MCF 10A (cell line): ENCODE measurements around the gene PC. TPM values are rescaled to one million over a fixed set of nuclear protein-coding genes. Genes with fewer than 3 reads are reported as not detected.

Experiments used
- BruUV-seq: library from RNA; stranded (reverse); fragments of 400-500 nt; replicated peaks from 2 replicates; lab custom pipeline; 2021; lab: Mats Ljungman, UMichigan
- CTCF ChIA-PET: fragments of 300-600 bp; sonication (Branson Sonifier 250); formaldehyde crosslinking; extraction: SDS; loops from one replicate; lab custom pipeline; 2021; ENCODE audit warnings: antibody characterized with exemption, inconsistent platforms; lab: Yijun Ruan, JAX
- POLR2A ChIA-PET: fragments of 300-600, 350-650 bp; sonication (Branson Sonifier 250); formaldehyde crosslinking; extraction: SDS; loops from one replicate; lab custom pipeline; 2020; ENCODE audit warnings: antibody characterized with exemption, inconsistent platforms; lab: Yijun Ruan, JAX
- DNase-seq: peaks from one replicate; pipeline ENCODE4 v3.0.0-alpha.2; 2018; ENCODE audit not compliant: unreplicated experiment
- H3K27ac Mint-ChIP-seq: one replicate; pipeline ENCODE4 v1.8.0; 2022; ENCODE audit warnings: mild to moderate bottlenecking, low read depth, mixed read lengths; ENCODE audit not compliant: unreplicated experiment
- H3K27me3 Mint-ChIP-seq: one replicate; pipeline ENCODE4 v1.8.0; 2022; ENCODE audit warnings: mixed read lengths; ENCODE audit not compliant: insufficient read depth, unreplicated experiment
- H3K36me3 Mint-ChIP-seq: one replicate; pipeline ENCODE4 v1.8.0; 2022; ENCODE audit warnings: mild to moderate bottlenecking, moderate library complexity, mixed read lengths; ENCODE audit not compliant: insufficient read depth, unreplicated experiment
- H3K4me1 Mint-ChIP-seq: one replicate; pipeline ENCODE4 v1.8.0; 2022; ENCODE audit warnings: mixed read lengths; ENCODE audit not compliant: insufficient read depth, unreplicated experiment
- H3K4me3 Mint-ChIP-seq: one replicate; pipeline ENCODE4 v1.8.0; 2022; ENCODE audit warnings: mild to moderate bottlenecking, moderate library complexity, mixed read lengths; ENCODE audit not compliant: unreplicated experiment
- H3K9me3 Mint-ChIP-seq: one replicate; pipeline ENCODE4 v1.8.0; 2022; ENCODE audit warnings: mixed read lengths; ENCODE audit not compliant: unreplicated experiment
- intact Hi-C: fragments of 100-400 bp; cut with micrococcal nuclease; formaldehyde crosslinking; loops from 2 replicates; pipeline ENCODE4 v1.14.1; 2022
- total RNA-seq: library from RNA; stranded (reverse); gene quantifications from 2 replicates; pipeline ENCODE4 v1.2.3, GENCODE V29; 2022
- TF ChIP-seq, protein P1 (sequence below): fragments of 200-600 bp; IDR thresholded peaks from one replicate; pipeline ENCODE4 v1.8.0; 2022; ENCODE audit warnings: antibody characterized with exemption, mild to moderate bottlenecking; ENCODE audit not compliant: unreplicated experiment

Gene PC
- total RNA-seq, 1 experiment from 2014 or later = 37.7 TPM

DNA sequence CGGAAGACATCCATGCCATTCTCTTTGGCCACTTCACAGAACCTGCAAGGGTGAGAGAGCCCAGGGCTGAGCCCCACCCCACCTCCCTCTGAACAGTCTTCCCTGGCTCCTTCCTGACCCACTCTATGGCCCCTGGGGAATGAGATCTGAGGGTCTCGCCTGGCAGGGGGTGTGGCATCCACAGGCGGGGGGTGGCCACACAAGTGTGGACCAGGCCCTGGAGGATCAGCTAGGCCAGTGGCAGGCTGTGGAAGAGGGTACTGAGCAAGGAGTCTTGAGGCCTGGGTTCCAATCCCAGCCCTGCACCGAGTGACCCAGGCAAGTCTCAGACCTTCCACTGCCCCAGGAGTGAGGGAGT, 107.0 kb downstream of the PC start:
- no peaks in the 10 kb centered on the region for H3K27me3 Mint-ChIP-seq
- intact Hi-C loops = loop anchor here (10.0 kb wide), 1 partner anchor 204 kb away; the partner anchor contains the start of gene RHOD
- no peak overlapping the region for H3K27ac Mint-ChIP-seq
- ChIA-PET POLR2A (interaction anchor here (5.5 kb wide), 1 partner anchor 8 kb away, joined by 74 read pairs; the partner anchor contains the start of gene RCE1), CTCF (interaction anchor here (0.9 kb wide), 1 partner anchor 124 kb away, joined by 4 read pairs; the partner anchor contains the start of gene C11orf86)
- H3K4me1 Mint-ChIP-seq = peaks cover 6% of the 10 kb centered on the region
- H3K9me3 Mint-ChIP-seq = no peaks in the 10 kb centered on the region
- no TSS peak for BruUV-seq
- no peak overlapping the region for H3K4me3 Mint-ChIP-seq
- TF ChIP-seq, protein P1, sequence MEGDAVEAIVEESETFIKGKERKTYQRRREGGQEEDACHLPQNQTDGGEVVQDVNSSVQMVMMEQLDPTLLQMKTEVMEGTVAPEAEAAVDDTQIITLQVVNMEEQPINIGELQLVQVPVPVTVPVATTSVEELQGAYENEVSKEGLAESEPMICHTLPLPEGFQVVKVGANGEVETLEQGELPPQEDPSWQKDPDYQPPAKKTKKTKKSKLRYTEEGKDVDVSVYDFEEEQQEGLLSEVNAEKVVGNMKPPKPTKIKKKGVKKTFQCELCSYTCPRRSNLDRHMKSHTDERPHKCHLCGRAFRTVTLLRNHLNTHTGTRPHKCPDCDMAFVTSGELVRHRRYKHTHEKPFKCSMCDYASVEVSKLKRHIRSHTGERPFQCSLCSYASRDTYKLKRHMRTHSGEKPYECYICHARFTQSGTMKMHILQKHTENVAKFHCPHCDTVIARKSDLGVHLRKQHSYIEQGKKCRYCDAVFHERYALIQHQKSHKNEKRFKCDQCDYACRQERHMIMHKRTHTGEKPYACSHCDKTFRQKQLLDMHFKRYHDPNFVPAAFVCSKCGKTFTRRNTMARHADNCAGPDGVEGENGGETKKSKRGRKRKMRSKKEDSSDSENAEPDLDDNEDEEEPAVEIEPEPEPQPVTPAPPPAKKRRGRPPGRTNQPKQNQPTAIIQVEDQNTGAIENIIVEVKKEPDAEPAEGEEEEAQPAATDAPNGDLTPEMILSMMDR = no peak
- H3K36me3 Mint-ChIP-seq = peaks cover 47% of the 10 kb centered on the region
- DNase-seq = no peak

DNA sequence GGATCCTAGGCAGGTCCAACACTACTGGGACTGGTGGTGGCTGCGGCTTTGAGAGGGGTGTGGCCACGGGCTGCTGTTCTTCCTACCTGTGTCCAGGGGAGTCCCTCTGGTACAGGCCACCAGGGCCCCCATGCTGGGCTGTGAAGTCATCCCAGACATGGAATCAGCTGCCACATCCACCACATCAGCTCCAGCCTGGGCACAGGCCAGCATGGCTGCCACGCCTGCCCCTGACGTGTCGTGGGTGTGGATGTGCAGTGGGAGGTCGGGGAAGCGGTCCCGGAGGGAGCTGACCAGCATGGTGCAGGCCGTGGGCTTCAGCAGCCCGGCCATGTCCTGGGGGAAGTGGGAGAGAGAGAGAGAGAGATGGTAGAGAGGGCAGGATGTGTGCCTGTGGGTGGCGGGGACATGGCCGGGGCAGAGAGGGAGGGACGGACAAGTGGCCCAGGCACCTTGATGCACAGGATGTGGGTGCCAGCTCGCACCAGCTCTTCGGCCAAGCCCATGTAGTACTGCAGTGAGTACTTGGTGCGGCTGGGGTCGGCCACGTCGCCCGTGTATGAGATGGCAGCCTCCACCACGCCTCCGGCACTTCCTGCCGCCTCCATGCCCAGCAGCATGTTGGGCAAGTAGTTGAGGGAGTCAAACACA, 107.5 kb downstream of the PC start:
- intact Hi-C loops = loop anchor here (10.0 kb wide), 1 partner anchor 204 kb away; the partner anchor contains the start of gene RHOD
- ChIA-PET POLR2A (no interaction called here), CTCF (interaction anchor here (0.9 kb wide), 1 partner anchor 125 kb away, joined by 5 read pairs; no protein-coding TSS in a partner anchor)
- TF ChIP-seq, protein P1 = no peak
- H3K4me3 Mint-ChIP-seq = no peak overlapping the region
- H3K36me3 Mint-ChIP-seq = peaks cover 52% of the 10 kb centered on the region
- H3K9me3 Mint-ChIP-seq = no peaks in the 10 kb centered on the region
- H3K27ac Mint-ChIP-seq = peak overlapping the region; percentile 69
- no peaks in the 10 kb centered on the region for H3K27me3 Mint-ChIP-seq
- no peak for DNase-seq
- BruUV-seq = no TSS peak
- H3K4me1 Mint-ChIP-seq = peaks cover 4% of the 10 kb centered on the region

DNA sequence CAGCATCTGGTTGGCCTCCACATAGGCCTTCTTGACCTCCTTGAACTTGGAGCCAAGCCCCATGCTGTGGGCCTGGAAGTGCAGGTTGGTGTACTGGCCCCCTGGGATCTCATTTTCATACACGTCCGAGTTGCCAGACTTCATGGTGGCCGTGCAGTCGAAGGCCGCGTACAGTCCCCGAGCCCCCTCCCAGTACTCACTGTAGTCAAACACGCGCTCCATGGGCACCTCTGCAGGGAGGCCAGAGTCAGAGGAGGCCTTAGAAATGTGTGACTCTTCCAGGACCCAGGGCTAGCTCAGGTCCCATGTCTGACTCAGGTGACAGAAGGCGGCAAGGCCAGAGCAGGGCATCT, 108.0 kb downstream of the PC start:
- ChIA-PET POLR2A (interaction anchor here (0.6 kb wide), 1 partner anchor 89 kb away, joined by 3 read pairs; no protein-coding TSS in a partner anchor), CTCF (interaction anchor here (0.9 kb wide), 1 partner anchor 126 kb away, joined by 5 read pairs; no protein-coding TSS in a partner anchor)
- Mint-ChIP-seq H3K4me3 (no peak overlapping the region), H3K9me3 (no peaks in the 10 kb centered on the region), H3K4me1 (peaks cover 3% of the 10 kb centered on the region), H3K36me3 (peaks cover 55% of the 10 kb centered on the region), H3K27ac (peak overlapping the region; percentile 69), H3K27me3 (no peaks in the 10 kb centered on the region)
- BruUV-seq = no TSS peak
- intact Hi-C loops = loop anchor here (10.0 kb wide), 1 partner anchor 205 kb away; the partner anchor contains the start of gene RHOD
- no peak for DNase-seq
- TF ChIP-seq, protein P1 = no peak

DNA sequence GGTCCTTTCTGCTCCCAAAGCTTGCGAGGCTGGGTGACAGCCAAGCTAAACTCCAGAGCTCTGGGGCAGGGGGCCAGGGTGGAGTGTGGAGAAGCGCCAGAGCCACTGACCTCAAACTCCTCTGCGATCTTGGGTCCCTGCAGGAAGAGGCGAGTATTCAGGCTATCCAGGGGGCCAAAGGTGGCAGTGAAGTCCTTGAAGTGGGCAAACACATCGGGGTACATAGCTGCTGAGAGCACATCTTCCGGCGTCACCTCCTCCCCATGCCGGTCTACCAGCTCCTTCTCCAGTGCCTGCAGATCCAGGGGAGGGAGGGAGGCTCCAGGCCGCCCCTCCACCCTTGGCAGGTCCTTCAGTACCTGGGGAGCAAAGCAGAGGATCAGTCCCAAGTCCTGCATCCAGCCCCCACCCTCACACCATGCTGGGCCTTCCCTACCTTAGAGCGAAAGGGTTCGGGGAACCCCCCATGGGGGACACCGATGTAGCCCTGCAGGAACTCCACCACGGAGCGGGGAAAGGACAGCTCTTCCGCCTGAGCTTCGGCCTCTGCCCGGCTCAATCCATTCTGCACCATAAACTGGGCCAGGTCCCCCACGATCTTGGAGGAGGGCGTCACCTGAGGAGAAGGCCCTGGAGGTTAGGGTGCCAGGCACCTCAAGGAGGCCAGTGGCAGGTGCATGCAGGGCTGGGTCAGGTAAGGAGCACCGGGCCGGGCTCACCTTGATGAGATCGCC, 108.5 kb downstream of the PC start:
- peaks cover 55% of the 10 kb centered on the region for H3K36me3 Mint-ChIP-seq
- no peaks in the 10 kb centered on the region for H3K27me3 Mint-ChIP-seq
- BruUV-seq = no TSS peak
- no peak overlapping the region for H3K4me3 Mint-ChIP-seq
- no peak overlapping the region for H3K27ac Mint-ChIP-seq
- CTCF ChIA-PET = interaction anchor here (0.5 to 0.8 kb wide), 2 partner anchors 126 to 293 kb away, joined by 3 read pairs; partner anchors contain the start of gene C11orf86
- H3K4me1 Mint-ChIP-seq = peaks cover 6% of the 10 kb centered on the region
- no peaks in the 10 kb centered on the region for H3K9me3 Mint-ChIP-seq
- TF ChIP-seq, protein P1 = no peak
- POLR2A ChIA-PET = interaction anchor here (0.6 to 1.8 kb wide), 2 partner anchors 90 to 121 kb away, joined by 3 to 4 read pairs; no protein-coding TSS in a partner anchor
- intact Hi-C loops = loop anchor here (10.0 kb wide), 1 partner anchor 205 kb away; the partner anchor contains the start of gene RHOD
- no peak for DNase-seq
